Stimulated activated CD8-positive, alpha-beta memory T cell treated with anti-CD3 and anti-CD28 coated beads, Interleukin-2, amount 100 ng/mL, for 1 hour (primary cell): ENCODE measurements around the gene RIMKLA.
A peak's percentile ranks its signal among the peaks of the same experiment; 100 is the strongest.

Experiments used
- DNase-seq, 2 donors: peaks; one replicate each; pipeline ENCODE4 v3.0.0-alpha.2; 2020; ENCODE audit warnings: low read depth in 2 of 2

RIMKLA gene

GRCh38 chr1:42380586-42381279, at the start of gene RIMKLA:
Gene RIMKLA (plus strand): TSS chr1:42380792. CDS start chr1:42380935, 143 bp downstream.
- DNase-seq: no peak

GRCh38 chr1:42332877-42333276, 47.7 kb upstream of the RIMKLA start:
- DNase-seq: no peak

GRCh38 chr1:42333662-42334239, 46.8 kb upstream of the RIMKLA start:
- no peak for DNase-seq

GRCh38 chr1:42334240-42335049, 46.1 kb upstream of the RIMKLA start:
- peak in 1 of 2 donors; percentile 0 for DNase-seq

- DNase-seq: peak; percentile 87
These were observed 45.4 kb upstream of the RIMKLA start, which contains the start of gene FOXJ3 for GRCh38 chr1:42335050-42335808. Gene FOXJ3 (minus strand): TSS chr1:42335235. CDS start chr1:42311093, 24,142 bp downstream.

- DNase-seq: no peak
These were observed 44.6 kb upstream of the RIMKLA start for GRCh38 chr1:42335809-42336518.

GRCh38 chr1:42336978-42337377, 43.6 kb upstream of the RIMKLA start:
- no peak for DNase-seq

GRCh38 chr1:42340093-42340492, 40.5 kb upstream of the RIMKLA start:
- no peak for DNase-seq

GRCh38 chr1:42340901-42341300, 39.7 kb upstream of the RIMKLA start:
- no peak for DNase-seq

GRCh38 chr1:42343049-42343448, 37.5 kb upstream of the RIMKLA start:
- DNase-seq: no peak

GRCh38 chr1:42348498-42348897, 32.1 kb upstream of the RIMKLA start:
- DNase-seq: no peak

GRCh38 chr1:42350086-42350485, 30.5 kb upstream of the RIMKLA start:
- DNase-seq: no peak

GRCh38 chr1:42358791-42359190, 21.8 kb upstream of the RIMKLA start:
- DNase-seq: no peak

- no peak for DNase-seq
These were observed 21.1 kb upstream of the RIMKLA start for GRCh38 chr1:42359466-42359865.

- DNase-seq: no peak
These were observed 16.5 kb upstream of the RIMKLA start for GRCh38 chr1:42364089-42364488.

GRCh38 chr1:42364542-42364941, 16.1 kb upstream of the RIMKLA start:
- no peak for DNase-seq

GRCh38 chr1:42365118-42365517, 15.5 kb upstream of the RIMKLA start:
- DNase-seq: no peak

GRCh38 chr1:42368096-42368795, 12.3 kb upstream of the RIMKLA start:
- no peak for DNase-seq

- no peak for DNase-seq
These were observed 11.1 kb upstream of the RIMKLA start for GRCh38 chr1:42369471-42369870.

- DNase-seq: no peak
These were observed 9.6 kb upstream of the RIMKLA start for GRCh38 chr1:42370876-42371549.
